SK-N-SH (cell line): Measurements from ENCODE around the gene RABGGTA. TPM values are rescaled to one million over a fixed set of nuclear protein-coding genes. Genes with fewer than 3 reads are reported as not detected.

Experiments used
- CTCF ChIA-PET: fragments of 300-600, 350-600 bp; formaldehyde crosslinking; extraction: SDS; loops from one replicate; lab custom pipeline; 2021; lab: Yijun Ruan, JAX
- POLR2A ChIA-PET: fragments of 350-600 bp; sonication (Branson Sonifier 250); formaldehyde crosslinking; extraction: SDS; loops from one replicate; lab custom pipeline; 2020; ENCODE audit warnings: antibody characterized with exemption, inconsistent platforms; lab: Yijun Ruan, JAX
- DNase-seq: peaks from one replicate; pipeline ENCODE4 v3.0.0; 2012
- H2AFZ ChIP-seq: fragments of 200-600 bp; sonication (generic); 2 replicates; pipeline ENCODE4 v1.8.1; 2016; ENCODE audit warnings: antibody characterized with exemption, mild to moderate bottlenecking, low read depth
- H3F3A ChIP-seq: fragments of 200-600 bp; sonication (generic); replicated peaks from 2 replicates; pipeline ENCODE3; 2016; ENCODE audit warnings: antibody characterized with exemption, mild to moderate bottlenecking; ENCODE audit not compliant: insufficient read depth
- H3K27ac ChIP-seq, 2 experiments: fragments of 200-500 bp in 1 of 2; fragments of 200-600 bp in 1 of 2; sonication (Bioruptor generic) in 1 of 2; sonication (generic), shearing (Covaris generic) in 1 of 2; 2 replicates each; pipeline versions ENCODE4 v1.5.1 to v1.6.1; 2014 to 2016; ENCODE audit warnings: low read depth in 2 of 2, inconsistent platforms in 1 of 2, low read length in 1 of 2, mild to moderate bottlenecking in 1 of 2, mixed read lengths in 1 of 2
- H3K27me3 ChIP-seq: fragments of 200-600 bp; sonication (generic), shearing (Covaris generic); 2 replicates; pipeline ENCODE4 v1.6.1; 2016; ENCODE audit warnings: mixed run types; ENCODE audit not compliant: insufficient read depth
- H3K36me3 ChIP-seq, 2 experiments: fragments of 200-500 bp in 1 of 2; fragments of 200-600 bp in 1 of 2; sonication (Bioruptor generic) in 1 of 2; sonication (generic) in 1 of 2; replicated peaks in 1 of 2; 2 replicates each; pipeline versions ENCODE3 to v1.5.1; 2014 to 2016; ENCODE audit warnings: low read length in 1 of 2, mild to moderate bottlenecking in 1 of 2; ENCODE audit not compliant: insufficient read depth in 2 of 2, control insufficient read depth in 1 of 2
- H3K4me1 ChIP-seq, 2 experiments: fragments of 200-500 bp in 1 of 2; fragments of 200-600 bp in 1 of 2; sonication (Bioruptor generic) in 1 of 2; sonication (generic), shearing (Covaris generic) in 1 of 2; 2 replicates each; pipeline versions ENCODE4 v1.5.1 to v1.6.1; 2014 to 2016; ENCODE audit warnings: low read depth in 1 of 2, low read length in 1 of 2, mixed run types in 1 of 2; ENCODE audit not compliant: insufficient read depth in 2 of 2, control insufficient read depth in 1 of 2
- H3K4me2 ChIP-seq: fragments of 200-600 bp; sonication (generic), shearing (Covaris generic); 2 replicates; pipeline ENCODE4 v1.6.1; 2017; ENCODE audit warnings: mixed run types
- H3K4me3 ChIP-seq, 2 experiments: fragments of 200-500 bp in 1 of 2; fragments of 200-600 bp in 1 of 2; sonication (Bioruptor generic) in 1 of 2; sonication (generic), shearing (Covaris generic) in 1 of 2; 2 replicates each; pipeline versions ENCODE4 v1.5.1 to v1.8.1; 2014 to 2016; ENCODE audit warnings: low read depth in 2 of 2, inconsistent platforms in 1 of 2, low read length in 1 of 2, mild to moderate bottlenecking in 1 of 2, mixed read lengths in 1 of 2, moderate library complexity in 1 of 2
- H3K79me2 ChIP-seq: fragments of 200-600 bp; sonication (generic); 2 replicates; pipeline ENCODE4 v1.8.1; 2017; ENCODE audit warnings: mild to moderate bottlenecking; ENCODE audit not compliant: insufficient read depth
- H3K9ac ChIP-seq: fragments of 200-600 bp; sonication (generic); 2 replicates; pipeline ENCODE4 v1.6.1; 2017; ENCODE audit warnings: mixed run types
- H3K9me2 ChIP-seq: fragments of 200-600 bp; sonication (generic); 2 replicates; pipeline ENCODE4 v1.6.1; 2017; ENCODE audit warnings: mixed run types
- H3K9me3 ChIP-seq: fragments of 200-600 bp; sonication (generic); 2 replicates; pipeline ENCODE4 v1.6.1; 2017; ENCODE audit warnings: mixed run types, mild to moderate bottlenecking, moderate library complexity
- H4K20me1 ChIP-seq: fragments of 200-600 bp; sonication (generic); 2 replicates; pipeline ENCODE4 v1.6.1; 2017; ENCODE audit warnings: mild to moderate bottlenecking, mixed run types; ENCODE audit not compliant: insufficient read depth
- EP300 ChIP-seq, 2 experiments: IDR thresholded peaks; 2 replicates each; pipeline versions ENCODE4 v1.4.0 to v1.6.1; 2012; ENCODE audit warnings: borderline replicate concordance in 1 of 2, low read depth in 1 of 2, low read length in 1 of 2
- MEF2A ChIP-seq: IDR thresholded peaks from 2 replicates; pipeline ENCODE4 v1.4.0; 2012; ENCODE audit warnings: low read depth, borderline replicate concordance
- MXI1 ChIP-seq: IDR thresholded peaks from 2 replicates; pipeline ENCODE4 v1.6.1; 2012; ENCODE audit warnings: mild to moderate bottlenecking, low read depth, low read length, improper control_type of control experiment
- NRF1 ChIP-seq: IDR thresholded peaks from 2 replicates; pipeline ENCODE4 v1.6.1; 2012; ENCODE audit warnings: low read depth, mild to moderate bottlenecking, low read length
- RAD21 ChIP-seq: IDR thresholded peaks from 2 replicates; pipeline ENCODE4 v1.6.1; 2012; ENCODE audit warnings: mild to moderate bottlenecking, low read length
- RCOR1 ChIP-seq: fragments of 150-350 bp; IDR thresholded peaks from 2 replicates; pipeline ENCODE4 v1.6.1; 2017; ENCODE audit warnings: antibody characterized with exemption, low read length
- RXRA ChIP-seq: IDR thresholded peaks from 2 replicates; pipeline ENCODE4 v1.4.0; 2012; ENCODE audit warnings: low read depth, mild to moderate bottlenecking, borderline replicate concordance
- SMC3 ChIP-seq: IDR thresholded peaks from 2 replicates; pipeline ENCODE4 v1.6.1; 2012; ENCODE audit warnings: low read depth, low read length, improper control_type of control experiment
- YY1 ChIP-seq: IDR thresholded peaks from 2 replicates; pipeline ENCODE4 v1.4.0; 2012; ENCODE audit warnings: low read depth, mild to moderate bottlenecking
- WGBS: methylation state at CpG from one replicate; pipeline ENCODE4 v1.1.6; 2017; ENCODE audit warnings: low lambda C conversion rate; 5-methylcytosine and 5-hydroxymethylcytosine counted together
- polyA plus RNA-seq, 3 experiments: library from polyadenylated mRNA; depleted of rRNA; stranded (reverse); fragments of >200 nt; gene quantifications; 2 replicates each; pipeline ENCODE4 v1.2.3, GENCODE V29; 2012
- TF ChIP-seq, protein P1 (sequence below): fragments of 150-350 bp; IDR thresholded peaks from 2 replicates; pipeline ENCODE4 v1.6.1; 2016; ENCODE audit warnings: mild to moderate bottlenecking, low read depth, low read length
- TF ChIP-seq, protein P2 (sequence below): IDR thresholded peaks from 2 replicates; pipeline ENCODE4 v1.4.0; 2012; ENCODE audit warnings: low read depth, borderline replicate concordance
- TF ChIP-seq, protein P3 (sequence below): fragments of 150-350 bp; IDR thresholded peaks from 2 replicates; pipeline ENCODE4 v1.6.1; 2017; ENCODE audit warnings: antibody characterized with exemption, low read length, low read depth, borderline replicate concordance
- TF ChIP-seq, protein P4 (sequence below): IDR thresholded peaks from 2 replicates; pipeline ENCODE4 v1.4.0; 2012; ENCODE audit warnings: low read depth, borderline replicate concordance
- TF ChIP-seq, protein P5 (sequence below): IDR thresholded peaks from 2 replicates; pipeline ENCODE4 v1.6.1; 2012; ENCODE audit warnings: mild to moderate bottlenecking, low read depth, low read length, moderate library complexity

Gene RABGGTA
- polyA plus RNA-seq, 1 of the 3 experiments (the other 2 are of a cell fraction), result 59.4 TPM

DNA sequence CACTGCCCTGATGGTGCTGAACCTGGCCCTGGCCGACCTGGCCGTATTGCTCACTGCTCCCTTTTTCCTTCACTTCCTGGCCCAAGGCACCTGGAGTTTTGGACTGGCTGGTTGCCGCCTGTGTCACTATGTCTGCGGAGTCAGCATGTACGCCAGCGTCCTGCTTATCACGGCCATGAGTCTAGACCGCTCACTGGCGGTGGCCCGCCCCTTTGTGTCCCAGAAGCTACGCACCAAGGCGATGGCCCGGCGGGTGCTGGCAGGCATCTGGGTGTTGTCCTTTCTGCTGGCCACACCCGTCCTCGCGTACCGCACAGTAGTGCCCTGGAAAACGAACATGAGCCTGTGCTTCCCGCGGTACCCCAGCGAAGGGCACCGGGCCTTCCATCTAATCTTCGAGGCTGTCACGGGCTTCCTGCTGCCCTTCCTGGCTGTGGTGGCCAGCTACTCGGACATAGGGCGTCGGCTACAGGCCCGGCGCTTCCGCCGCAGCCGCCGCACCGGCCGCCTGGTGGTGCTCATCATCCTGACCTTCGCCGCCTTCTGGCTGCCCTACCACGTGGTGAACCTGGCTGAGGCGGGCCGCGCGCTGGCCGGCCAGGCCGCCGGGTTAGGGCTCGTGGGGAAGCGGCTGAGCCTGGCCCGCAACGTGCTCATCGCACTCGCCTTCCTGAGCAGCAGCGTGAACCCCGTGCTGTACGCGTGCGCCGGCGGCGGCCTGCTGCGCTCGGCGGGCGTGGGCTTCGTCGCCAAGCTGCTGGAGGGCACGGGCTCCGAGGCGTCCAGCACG lies 44.6 kb upstream of the RABGGTA start:
- Histone ChIP-seq H3F3A (peaks cover 10% of the 10 kb centered on the region), H3K36me3 (peaks cover 0 to 10% of the 10 kb centered on the region in 2 experiments), H3K9me2 (no peaks in the 10 kb centered on the region), H3K4me1 (peaks cover 0 to 8% of the 10 kb centered on the region in 2 experiments; a peak in 1 of 4 replicates), H3K4me3 (no peak overlapping the region), H3K4me2 (no peak overlapping the region), H4K20me1 (no peaks in the 10 kb centered on the region), H3K9me3 (no peaks in the 10 kb centered on the region)
- peak; percentile 60 for DNase-seq
- 89% methylated on average over 50 of the region's 70 CpGs for WGBS
- TF ChIP-seq, protein P1, sequence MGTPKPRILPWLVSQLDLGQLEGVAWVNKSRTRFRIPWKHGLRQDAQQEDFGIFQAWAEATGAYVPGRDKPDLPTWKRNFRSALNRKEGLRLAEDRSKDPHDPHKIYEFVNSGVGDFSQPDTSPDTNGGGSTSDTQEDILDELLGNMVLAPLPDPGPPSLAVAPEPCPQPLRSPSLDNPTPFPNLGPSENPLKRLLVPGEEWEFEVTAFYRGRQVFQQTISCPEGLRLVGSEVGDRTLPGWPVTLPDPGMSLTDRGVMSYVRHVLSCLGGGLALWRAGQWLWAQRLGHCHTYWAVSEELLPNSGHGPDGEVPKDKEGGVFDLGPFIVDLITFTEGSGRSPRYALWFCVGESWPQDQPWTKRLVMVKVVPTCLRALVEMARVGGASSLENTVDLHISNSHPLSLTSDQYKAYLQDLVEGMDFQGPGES, result no peak
- TF ChIP-seq RAD21 (no peak), SMC3 (no peak), YY1 (no peak), RXRA (no peak), MXI1 (no peak), MEF2A (no peak), EP300 (IDR thresholded peaks at IDR 0.05; ENCODE audit: borderline replicate concordance in 1 of 2, low read depth in 1 of 2, low read length in 1 of 2) (no peak), RCOR1 (no peak), NRF1 (no peak)
- TF ChIP-seq, protein P2, sequence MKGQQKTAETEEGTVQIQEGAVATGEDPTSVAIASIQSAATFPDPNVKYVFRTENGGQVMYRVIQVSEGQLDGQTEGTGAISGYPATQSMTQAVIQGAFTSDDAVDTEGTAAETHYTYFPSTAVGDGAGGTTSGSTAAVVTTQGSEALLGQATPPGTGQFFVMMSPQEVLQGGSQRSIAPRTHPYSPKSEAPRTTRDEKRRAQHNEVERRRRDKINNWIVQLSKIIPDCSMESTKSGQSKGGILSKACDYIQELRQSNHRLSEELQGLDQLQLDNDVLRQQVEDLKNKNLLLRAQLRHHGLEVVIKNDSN, result no peak
- TF ChIP-seq, protein P3, sequence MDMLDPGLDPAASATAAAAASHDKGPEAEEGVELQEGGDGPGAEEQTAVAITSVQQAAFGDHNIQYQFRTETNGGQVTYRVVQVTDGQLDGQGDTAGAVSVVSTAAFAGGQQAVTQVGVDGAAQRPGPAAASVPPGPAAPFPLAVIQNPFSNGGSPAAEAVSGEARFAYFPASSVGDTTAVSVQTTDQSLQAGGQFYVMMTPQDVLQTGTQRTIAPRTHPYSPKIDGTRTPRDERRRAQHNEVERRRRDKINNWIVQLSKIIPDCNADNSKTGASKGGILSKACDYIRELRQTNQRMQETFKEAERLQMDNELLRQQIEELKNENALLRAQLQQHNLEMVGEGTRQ, result no peak
- TF ChIP-seq, protein P4, sequence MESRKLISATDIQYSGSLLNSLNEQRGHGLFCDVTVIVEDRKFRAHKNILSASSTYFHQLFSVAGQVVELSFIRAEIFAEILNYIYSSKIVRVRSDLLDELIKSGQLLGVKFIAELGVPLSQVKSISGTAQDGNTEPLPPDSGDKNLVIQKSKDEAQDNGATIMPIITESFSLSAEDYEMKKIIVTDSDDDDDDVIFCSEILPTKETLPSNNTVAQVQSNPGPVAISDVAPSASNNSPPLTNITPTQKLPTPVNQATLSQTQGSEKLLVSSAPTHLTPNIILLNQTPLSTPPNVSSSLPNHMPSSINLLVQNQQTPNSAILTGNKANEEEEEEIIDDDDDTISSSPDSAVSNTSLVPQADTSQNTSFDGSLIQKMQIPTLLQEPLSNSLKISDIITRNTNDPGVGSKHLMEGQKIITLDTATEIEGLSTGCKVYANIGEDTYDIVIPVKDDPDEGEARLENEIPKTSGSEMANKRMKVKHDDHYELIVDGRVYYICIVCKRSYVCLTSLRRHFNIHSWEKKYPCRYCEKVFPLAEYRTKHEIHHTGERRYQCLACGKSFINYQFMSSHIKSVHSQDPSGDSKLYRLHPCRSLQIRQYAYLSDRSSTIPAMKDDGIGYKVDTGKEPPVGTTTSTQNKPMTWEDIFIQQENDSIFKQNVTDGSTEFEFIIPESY, result no peak
- TF ChIP-seq, protein P5, sequence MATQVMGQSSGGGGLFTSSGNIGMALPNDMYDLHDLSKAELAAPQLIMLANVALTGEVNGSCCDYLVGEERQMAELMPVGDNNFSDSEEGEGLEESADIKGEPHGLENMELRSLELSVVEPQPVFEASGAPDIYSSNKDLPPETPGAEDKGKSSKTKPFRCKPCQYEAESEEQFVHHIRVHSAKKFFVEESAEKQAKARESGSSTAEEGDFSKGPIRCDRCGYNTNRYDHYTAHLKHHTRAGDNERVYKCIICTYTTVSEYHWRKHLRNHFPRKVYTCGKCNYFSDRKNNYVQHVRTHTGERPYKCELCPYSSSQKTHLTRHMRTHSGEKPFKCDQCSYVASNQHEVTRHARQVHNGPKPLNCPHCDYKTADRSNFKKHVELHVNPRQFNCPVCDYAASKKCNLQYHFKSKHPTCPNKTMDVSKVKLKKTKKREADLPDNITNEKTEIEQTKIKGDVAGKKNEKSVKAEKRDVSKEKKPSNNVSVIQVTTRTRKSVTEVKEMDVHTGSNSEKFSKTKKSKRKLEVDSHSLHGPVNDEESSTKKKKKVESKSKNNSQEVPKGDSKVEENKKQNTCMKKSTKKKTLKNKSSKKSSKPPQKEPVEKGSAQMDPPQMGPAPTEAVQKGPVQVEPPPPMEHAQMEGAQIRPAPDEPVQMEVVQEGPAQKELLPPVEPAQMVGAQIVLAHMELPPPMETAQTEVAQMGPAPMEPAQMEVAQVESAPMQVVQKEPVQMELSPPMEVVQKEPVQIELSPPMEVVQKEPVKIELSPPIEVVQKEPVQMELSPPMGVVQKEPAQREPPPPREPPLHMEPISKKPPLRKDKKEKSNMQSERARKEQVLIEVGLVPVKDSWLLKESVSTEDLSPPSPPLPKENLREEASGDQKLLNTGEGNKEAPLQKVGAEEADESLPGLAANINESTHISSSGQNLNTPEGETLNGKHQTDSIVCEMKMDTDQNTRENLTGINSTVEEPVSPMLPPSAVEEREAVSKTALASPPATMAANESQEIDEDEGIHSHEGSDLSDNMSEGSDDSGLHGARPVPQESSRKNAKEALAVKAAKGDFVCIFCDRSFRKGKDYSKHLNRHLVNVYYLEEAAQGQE, result no peak
- TF ChIP-seq, all 33 proteins: peak for 0
- peaks cover 12% of the 10 kb centered on the region; the same call in 1 of the 2 replicates for H3K27me3 ChIP-seq
- ChIA-PET POLR2A (interaction anchor here (0.8 kb wide), 1 partner anchor 18 kb away, joined by 3 read pairs; no protein-coding TSS in a partner anchor), CTCF (interaction anchor here (0.9 to 14.6 kb wide), 6 partner anchors 8 to 121 kb away, joined by 3 to 115 read pairs (median 5); partner anchors contain the start of genes CIDEB, LTB4R and LTB4R2)
- H3K9ac ChIP-seq, result no peak overlapping the region
- H2AFZ ChIP-seq, result no peak overlapping the region
- no peaks in the 10 kb centered on the region for H3K79me2 ChIP-seq
- no peak overlapping the region for H3K27ac ChIP-seq
